IPS-20b (cell line): ENCODE measurements around the gene SOX9.

Experiments used
- H3K27ac ChIP-seq: one replicate; pipeline ENCODE4 v1.5.1; 2013; ENCODE audit warnings: low read length
- H3K27me3 ChIP-seq: 2 replicates; pipeline ENCODE4 v1.6.1; 2013; ENCODE audit warnings: mild to moderate bottlenecking, low read length, inconsistent platforms; ENCODE audit not compliant: insufficient read depth
- H3K36me3 ChIP-seq: 2 replicates; pipeline ENCODE4 v1.6.1; 2013; ENCODE audit warnings: low read depth, mild to moderate bottlenecking, inconsistent platforms, low read length, moderate library complexity; ENCODE audit not compliant: insufficient read depth
- H3K4me1 ChIP-seq: 2 replicates; pipeline ENCODE4 v1.6.1; 2013; ENCODE audit warnings: mild to moderate bottlenecking, control low read depth, inconsistent platforms, low read length, moderate library complexity; ENCODE audit not compliant: insufficient read depth
- H3K4me3 ChIP-seq: 2 replicates; pipeline ENCODE4 v1.5.1; 2013; ENCODE audit warnings: mild to moderate bottlenecking, low read length, inconsistent platforms
- H3K9ac ChIP-seq: 2 replicates; pipeline ENCODE4 v1.6.1; 2013; ENCODE audit warnings: low read depth, mild to moderate bottlenecking, inconsistent platforms, low read length, moderate library complexity
- H3K9me3 ChIP-seq: 2 replicates; pipeline ENCODE4 v1.6.1; 2013; ENCODE audit warnings: mild to moderate bottlenecking, low read depth, low read length, inconsistent platforms; ENCODE audit not compliant: insufficient read depth

Gene SOX9

GRCh38 chr17:72169823-72170222 is 49.0 kb downstream of the SOX9 start:
- H3K9me3 ChIP-seq, result no peaks in the 10 kb centered on the region
- H3K27me3 ChIP-seq, result no peaks in the 10 kb centered on the region
- no peak overlapping the region for H3K4me3 ChIP-seq
- H3K36me3 ChIP-seq, result no peaks in the 10 kb centered on the region
- H3K9ac ChIP-seq, result no peak overlapping the region
- peaks cover 15% of the 10 kb centered on the region; the same call in 1 of the 2 replicates for H3K4me1 ChIP-seq
- no peak overlapping the region for H3K27ac ChIP-seq

- Histone ChIP-seq H3K9ac (no peak overlapping the region), H3K4me1 (peaks cover 6% of the 10 kb centered on the region; the same call in 1 of the 2 replicates), H3K27ac (no peak overlapping the region), H3K4me3 (no peak overlapping the region), H3K9me3 (no peaks in the 10 kb centered on the region), H3K27me3 (no peaks in the 10 kb centered on the region), H3K36me3 (no peaks in the 10 kb centered on the region)
Measured at GRCh38 chr17:72171703-72172667, 51.2 kb downstream of the SOX9 start.

GRCh38 chr17:72173499-72174116 is 52.8 kb downstream of the SOX9 start:
- Histone ChIP-seq H3K27ac (no peak overlapping the region), H3K4me3 (no peak overlapping the region), H3K9me3 (no peaks in the 10 kb centered on the region), H3K9ac (no peak overlapping the region; the same call in 1 of the 2 replicates), H3K36me3 (no peaks in the 10 kb centered on the region), H3K4me1 (peaks cover 7% of the 10 kb centered on the region; the same call in 1 of the 2 replicates), H3K27me3 (no peaks in the 10 kb centered on the region)

- Histone ChIP-seq H3K27me3 (no peaks in the 10 kb centered on the region), H3K27ac (no peak overlapping the region), H3K9me3 (no peaks in the 10 kb centered on the region), H3K4me1 (peaks cover 7% of the 10 kb centered on the region; the same call in 1 of the 2 replicates), H3K9ac (no peak overlapping the region), H3K36me3 (no peaks in the 10 kb centered on the region), H3K4me3 (no peak overlapping the region)
Measured at GRCh38 chr17:72175263-72175662, 54.4 kb downstream of the SOX9 start.
